K562 (cell line): ENCODE measurements around the gene SHISAL1. TPM values are rescaled to one million over a fixed set of nuclear protein-coding genes. Genes with fewer than 3 reads are reported as not detected.

Experiments used
- ATAC-seq: fragments of 200-7000 bp; cut with Tn5 transposase; 3 replicates; pipeline ENCODE4 v1.9.1; 2020; ENCODE audit warnings: moderate library complexity
- BruUV-seq: library from RNA; stranded (reverse); fragments of 400-500 nt; replicated peaks from 2 replicates; lab custom pipeline; 2021; lab: Mats Ljungman, UMichigan
- CTCF ChIA-PET: fragments of 300-600 bp; formaldehyde crosslinking; extraction: SDS; loops from one replicate; lab custom pipeline; 2021; ENCODE audit warnings: low intra/inter-chr PET ratio; lab: Yijun Ruan, JAX
- POLR2A ChIA-PET: fragments of 300-600, 350-650 bp; sonication (Branson Sonifier 250); formaldehyde crosslinking; extraction: SDS; loops from one replicate; lab custom pipeline; 2021; ENCODE audit warnings: antibody characterized with exemption, inconsistent platforms; lab: Yijun Ruan, JAX
- DNase-seq, 4 experiments: peaks; one replicate each; pipeline versions ENCODE4 v3.0.0 to v3.0.0-alpha.2; 2011 to 2018; ENCODE audit warnings: low spot score in 3 of 4, mixed read lengths in 3 of 4; ENCODE audit errors: extremely low read depth in 1 of 4
- FAIRE-seq: peaks from 2 replicates; lab custom pipeline; 2011; peaks lifted over from hg19 to GRCh38; lab: Jason Lieb, UNC
- H2AFZ ChIP-seq: 2 replicates; pipeline ENCODE4 v1.6.0; 2011; ENCODE audit warnings: low read depth, low read length, control low read depth, inconsistent platforms
- H3K27ac ChIP-seq: fragments of 200-600 bp; 3 replicates; pipeline ENCODE4 v1.8.0; 2011; ENCODE audit warnings: low read depth, mild to moderate bottlenecking, control low read depth, inconsistent platforms, low read length, moderate library complexity, mixed read lengths; ENCODE audit errors: extremely low read depth
- H3K27me3 ChIP-seq, 2 experiments: fragments of 300-600 bp in 1 of 2; 2 replicates in 1 of 2; 3 replicates in 1 of 2; pipeline versions ENCODE4 v1.6.0 to v1.8.0; 2011; ENCODE audit warnings: inconsistent platforms in 2 of 2, low read length in 2 of 2, mild to moderate bottlenecking in 1 of 2, mixed read lengths in 1 of 2, moderate library complexity in 1 of 2; ENCODE audit not compliant: control insufficient read depth in 2 of 2, insufficient read depth in 2 of 2
- H3K36me3 ChIP-seq: fragments of 300-600 bp; 3 replicates; pipeline ENCODE4 v1.8.0; 2011; ENCODE audit warnings: mild to moderate bottlenecking, low read length, inconsistent platforms; ENCODE audit not compliant: control insufficient read depth, insufficient read depth
- H3K4me1 ChIP-seq, 2 experiments: fragments of 200-600 bp in 1 of 2; replicated peaks in 1 of 2; 2 replicates in 1 of 2; 3 replicates in 1 of 2; pipeline versions ENCODE4 v1.5.1 to v1.8.0; 2011; ENCODE audit warnings: inconsistent platforms in 2 of 2, low read length in 2 of 2, mild to moderate bottlenecking in 1 of 2, mixed read lengths in 1 of 2, moderate library complexity in 1 of 2; ENCODE audit not compliant: control insufficient read depth in 2 of 2, insufficient read depth in 2 of 2
- H3K4me2 ChIP-seq: 2 replicates; pipeline ENCODE4 v1.6.1; 2011; ENCODE audit warnings: low read length, control low read depth, inconsistent platforms, mixed read lengths; ENCODE audit not compliant: insufficient read depth
- H3K4me3 ChIP-seq: fragments of 200-600 bp; sonication (generic), shearing (Covaris generic); 2 replicates; pipeline ENCODE4 v1.5.1; 2016; ENCODE audit warnings: control low read depth, inconsistent platforms
- H3K79me2 ChIP-seq: fragments of 200-600 bp; 3 replicates; pipeline ENCODE4 v1.8.0; 2011; ENCODE audit warnings: low read length, inconsistent platforms; ENCODE audit not compliant: control insufficient read depth, insufficient read depth
- H3K9ac ChIP-seq, 2 experiments: 2 replicates each; pipeline versions ENCODE4 v1.6.0 to v1.6.1; 2011; ENCODE audit warnings: low read depth in 2 of 2, low read length in 2 of 2, control low read depth in 1 of 2, inconsistent platforms in 1 of 2, mild to moderate bottlenecking in 1 of 2, mixed read lengths in 1 of 2; ENCODE audit not compliant: insufficient read depth in 1 of 2
- H3K9me1 ChIP-seq: one replicate; pipeline ENCODE4 v1.6.0; 2011; ENCODE audit warnings: inconsistent platforms, mild to moderate bottlenecking, low read length, moderate library complexity; ENCODE audit not compliant: control insufficient read depth, insufficient read depth
- H3K9me3 ChIP-seq: replicated peaks from 2 replicates; pipeline ENCODE4 v1.5.1; 2011; ENCODE audit warnings: low read depth, low read length, inconsistent platforms; ENCODE audit not compliant: control insufficient read depth, insufficient read depth
- H4K20me1 ChIP-seq: replicated peaks from 2 replicates; pipeline ENCODE4 v1.6.1; 2011; ENCODE audit warnings: low read length, inconsistent platforms, mixed read lengths; ENCODE audit not compliant: control insufficient read depth, insufficient read depth
- CC2D1A ChIP-seq: fragments of 450-650 bp; IDR thresholded peaks from 2 replicates; pipeline ENCODE4 v1.6.1; 2017; ENCODE audit warnings: mild to moderate bottlenecking
- CXXC5 ChIP-seq: fragments of 250-450 bp; sonication (Bioruptor Pico); IDR thresholded peaks from 2 replicates; pipeline ENCODE4 v1.8.0; 2022; ENCODE audit warnings: inconsistent platforms, mild to moderate bottlenecking, moderate library complexity
- POLR2H ChIP-seq: IDR thresholded peaks from 2 replicates; pipeline ENCODE4 v1.6.1; 2016; ENCODE audit warnings: missing genetic modification characterization, low read depth, mild to moderate bottlenecking, control low read depth, missing compliant biosample characterization, moderate library complexity
- ZBTB17 ChIP-seq: fragments of 450-650 bp; formaldehyde crosslinking; IDR thresholded peaks from 2 replicates; pipeline ENCODE4 v1.4.0; 2020; ENCODE audit warnings: mild to moderate bottlenecking
- WGBS: fragments of 100-300 bp; shearing (Covaris generic); methylation state at CpG from one replicate; pipeline ENCODE4 v1.1.6; 2016; ENCODE audit warnings: low coverage, mixed read lengths; ENCODE audit not compliant: insufficient coverage; ENCODE audit errors: missing lambda C conversion rate; 5-methylcytosine and 5-hydroxymethylcytosine counted together
- in situ Hi-C: fragments of 300-500 bp; cut with MboI; formaldehyde crosslinking; loops from 4 replicates; pipeline ENCODE4 v1.15.0; 2018; ENCODE audit warnings: inconsistent platforms, mixed read lengths
- intact Hi-C: fragments of 100-400 bp; cut with micrococcal nuclease; formaldehyde crosslinking; loops from 2 replicates; pipeline ENCODE4 v1.14.2; 2022
- polyA plus RNA-seq, 8 experiments: library from polyadenylated mRNA; depleted of rRNA in 4 of 8; stranded (reverse) in 5 of 8; unstranded in 3 of 8; fragments of >200 nt; fragmentation: Nextera tagmentation in 2 of 8; fragmentation: Illumina TruSeq in 1 of 8; extraction: Ambion mirVana in 2 of 8; extraction: Trizol in 1 of 8; gene quantifications; 2 replicates each; pipeline versions ENCODE4 v1.2.1 to v1.2.3, GENCODE V29; 2011 to 2014; ENCODE audit warnings: inconsistent platforms in 1 of 8, missing spikeins in 1 of 8
- total RNA-seq, 7 experiments: library from RNA; depleted of rRNA in 6 of 7; stranded (reverse); fragments of >200 nt in 6 of 7; fragmentation: Illumina TruSeq in 2 of 7; extraction: Trizol in 2 of 7; gene quantifications; 2 replicates each; pipeline versions ENCODE4 v1.2.1 to v1.2.3, GENCODE V29; 2011 to 2021; ENCODE audit warnings: low replicate concordance in 1 of 7

SHISAL1 gene
- total and polyA plus RNA-seq, 9 of the 15 experiments (the other 6 are each of a cell fraction or from before 2014, with no cell fraction given): not detected

DNA sequence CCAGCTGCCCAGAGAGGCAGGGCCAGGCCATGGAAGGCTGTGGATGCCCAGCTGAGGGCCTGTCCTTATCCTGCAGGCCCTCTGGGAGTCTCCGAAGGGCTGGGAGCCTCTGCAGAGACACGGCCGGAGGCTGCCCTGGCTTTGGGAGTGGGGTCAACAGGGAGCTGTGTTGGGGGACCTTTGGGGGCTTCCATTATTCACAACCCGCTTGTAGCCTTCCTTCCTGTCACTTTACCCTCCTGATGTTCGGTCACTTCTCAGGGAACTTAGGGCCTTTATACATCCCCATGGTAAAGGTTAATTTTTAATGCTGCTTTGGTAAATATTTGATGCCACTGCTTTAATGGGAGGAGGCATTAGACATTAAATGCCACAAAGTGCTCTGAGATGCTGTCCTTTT lies 44.9 kb downstream of the SHISAL1 start:
- ChIA-PET POLR2A (interaction anchor here (0.6 to 1.0 kb wide), 2 partner anchors 10 to 11 kb away, joined by 3 to 4 read pairs; no protein-coding TSS in a partner anchor), CTCF (no interaction called here)
- Histone ChIP-seq H3K9ac (no peak overlapping the region), H2AFZ (no peak overlapping the region), H4K20me1 (no peaks in the 10 kb centered on the region), H3K4me3 (no peak overlapping the region), H3K9me3 (no peaks in the 10 kb centered on the region), H3K36me3 (no peaks in the 10 kb centered on the region), H3K79me2 (no peaks in the 10 kb centered on the region), H3K4me1 (no peaks in the 10 kb centered on the region), H3K9me1 (no peaks in the 10 kb centered on the region), H3K27ac (no peak overlapping the region), H3K4me2 (no peak overlapping the region), H3K27me3 (peaks cover 0 to 16% of the 10 kb centered on the region in 2 experiments; a peak in 1 of 5 replicates)
- in situ Hi-C loops: no loop called here
- FAIRE-seq: no peak
- DNase-seq: no peak
- WGBS: 0% methylated on average over 1 of the region's 5 CpGs
- BruUV-seq: no TSS peak
- no peak for ATAC-seq
- intact Hi-C loops: no loop called here
- TF ChIP-seq CC2D1A (no peak), CXXC5 (CRISPR knock-in tag) (no peak), POLR2H (tag) (no peak), ZBTB17 (CRISPR knock-in tag) (no peak)
